Kidney epithelial cell (primary cell): ENCODE results near the gene GJB1. TPM values are rescaled to one million over a fixed set of nuclear protein-coding genes. Genes with fewer than 3 reads are reported as not detected.
A peak's percentile ranks its signal among the peaks of the same experiment; 100 is the strongest.

Source experiments
- DNase-seq: peaks from one replicate; pipeline ENCODE4 v3.0.0-alpha.2; 2010; ENCODE audit warnings: low read depth
- H3K27me3 ChIP-seq: 2 replicates; pipeline ENCODE4 v1.6.0; 2011; ENCODE audit warnings: low read length; ENCODE audit not compliant: control insufficient read depth, insufficient read depth
- H3K36me3 ChIP-seq: 2 replicates; pipeline ENCODE4 v1.5.1; 2011; ENCODE audit warnings: low read length; ENCODE audit not compliant: control insufficient read depth, insufficient read depth
- H3K4me3 ChIP-seq: 2 replicates; pipeline ENCODE4 v1.5.1; 2011; ENCODE audit warnings: low read depth, mild to moderate bottlenecking, control low read depth, low read length
- CTCF ChIP-seq: IDR thresholded peaks from 2 replicates; pipeline ENCODE4 v1.5.1; 2011; ENCODE audit warnings: mild to moderate bottlenecking, moderate library complexity, low read length, control low read depth, inconsistent platforms; ENCODE audit not compliant: insufficient read depth, poor library complexity, severe bottlenecking
- total RNA-seq: library from RNA; depleted of rRNA; stranded (reverse); fragments of >200 nt; gene quantifications from 2 replicates; pipeline ENCODE4 v1.2.3, GENCODE V29; 2015

Gene GJB1
- total RNA-seq, 1 donor from 2014 or later, result not detected

- Histone ChIP-seq H3K36me3 (no peaks in the 10 kb centered on the region), H3K27me3 (no peaks in the 10 kb centered on the region), H3K4me3 (peak overlapping the region; percentile 39)
- TF ChIP-seq CTCF, result no peak
- DNase-seq, result no peak
These were observed 41.5 kb upstream of the GJB1 start for GRCh38 chrX:71181558-71181909.

GRCh38 chrX:71181910-71182799, 40.9 kb upstream of the GJB1 start:
- Histone ChIP-seq H3K27me3 (no peaks in the 10 kb centered on the region), H3K36me3 (no peaks in the 10 kb centered on the region), H3K4me3 (peak overlapping the region; percentile 39)
- peak; percentile 89 for DNase-seq
- TF ChIP-seq CTCF, result no peak

- no peak for DNase-seq
- no peak overlapping the region for H3K4me3 ChIP-seq
- no peaks in the 10 kb centered on the region for H3K36me3 ChIP-seq
- H3K27me3 ChIP-seq, result no peaks in the 10 kb centered on the region
- TF ChIP-seq CTCF, result no peak
These were observed 40.2 kb upstream of the GJB1 start for GRCh38 chrX:71182871-71183270.

GRCh38 chrX:71183341-71183740, 39.7 kb upstream of the GJB1 start:
- no peaks in the 10 kb centered on the region for H3K27me3 ChIP-seq
- TF ChIP-seq CTCF, result no peak
- no peaks in the 10 kb centered on the region for H3K36me3 ChIP-seq
- no peak overlapping the region for H3K4me3 ChIP-seq
- DNase-seq, result no peak

GRCh38 chrX:71184092-71184491, 38.9 kb upstream of the GJB1 start:
- DNase-seq, result no peak
- no peaks in the 10 kb centered on the region for H3K36me3 ChIP-seq
- no peak overlapping the region for H3K4me3 ChIP-seq
- H3K27me3 ChIP-seq, result no peaks in the 10 kb centered on the region
- TF ChIP-seq CTCF, result no peak
